Omental fat pad (tissue), 4 donors: ENCODE measurements around the gene ITGAX. TPM values are rescaled to one million over a fixed set of nuclear protein-coding genes. Genes with fewer than 3 reads are reported as not detected.

Experiments used
- ATAC-seq: fragments of 150-250 bp; one replicate; pipeline ENCODE4 v1.9.1; 2016; ENCODE audit warnings: mild to moderate bottlenecking, moderate library complexity; ENCODE audit not compliant: low FRiP score
- DNase-seq: peaks from one replicate; pipeline ENCODE4 v3.0.0-alpha.2; 2019; ENCODE audit warnings: low spot score
- total RNA-seq, 4 donors: library from RNA; depleted of rRNA; stranded (reverse); fragments of >200 nt; gene quantifications; one replicate each; pipeline ENCODE4 v1.1.0, GENCODE V29; 2016
- TF ChIP-seq, protein P1 (sequence below), 3 donors: fragments of 450-650 bp; IDR thresholded peaks; one replicate each; pipeline ENCODE4 v1.5.1; 2016 to 2017; ENCODE audit warnings: antibody characterized with exemption in 3 of 3, mild to moderate bottlenecking in 3 of 3, moderate library complexity in 2 of 3

The ITGAX gene
- total RNA-seq, 4 donors from 2014 or later: 11.7 to 161 (median 27.0) TPM

- TF ChIP-seq, protein P1, sequence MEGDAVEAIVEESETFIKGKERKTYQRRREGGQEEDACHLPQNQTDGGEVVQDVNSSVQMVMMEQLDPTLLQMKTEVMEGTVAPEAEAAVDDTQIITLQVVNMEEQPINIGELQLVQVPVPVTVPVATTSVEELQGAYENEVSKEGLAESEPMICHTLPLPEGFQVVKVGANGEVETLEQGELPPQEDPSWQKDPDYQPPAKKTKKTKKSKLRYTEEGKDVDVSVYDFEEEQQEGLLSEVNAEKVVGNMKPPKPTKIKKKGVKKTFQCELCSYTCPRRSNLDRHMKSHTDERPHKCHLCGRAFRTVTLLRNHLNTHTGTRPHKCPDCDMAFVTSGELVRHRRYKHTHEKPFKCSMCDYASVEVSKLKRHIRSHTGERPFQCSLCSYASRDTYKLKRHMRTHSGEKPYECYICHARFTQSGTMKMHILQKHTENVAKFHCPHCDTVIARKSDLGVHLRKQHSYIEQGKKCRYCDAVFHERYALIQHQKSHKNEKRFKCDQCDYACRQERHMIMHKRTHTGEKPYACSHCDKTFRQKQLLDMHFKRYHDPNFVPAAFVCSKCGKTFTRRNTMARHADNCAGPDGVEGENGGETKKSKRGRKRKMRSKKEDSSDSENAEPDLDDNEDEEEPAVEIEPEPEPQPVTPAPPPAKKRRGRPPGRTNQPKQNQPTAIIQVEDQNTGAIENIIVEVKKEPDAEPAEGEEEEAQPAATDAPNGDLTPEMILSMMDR (IDR thresholded peaks at IDR 0.05): no peak
- DNase-seq (no peak), ATAC-seq (no peak)
Measured at GRCh38 chr16:31427441-31428278, 72.7 kb downstream of the ITGAX start.

DNA sequence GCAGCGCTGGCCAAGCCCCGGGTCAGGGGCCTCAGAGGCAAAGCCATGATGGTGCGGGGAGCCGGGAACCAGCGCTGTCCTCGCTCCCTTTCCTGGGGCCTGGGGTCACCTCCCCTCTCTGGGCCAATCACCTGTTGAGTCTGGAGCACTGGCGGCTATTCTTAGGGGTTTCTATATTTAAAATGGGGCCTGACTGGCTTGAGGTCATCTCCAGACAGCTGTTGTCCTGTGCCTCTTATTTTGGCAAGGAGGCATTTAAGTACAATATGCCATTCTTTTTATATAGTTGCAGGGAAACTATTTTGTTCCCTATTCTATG lies 73.3 kb downstream of the ITGAX start, which contains the start of gene COX6A2:
Gene COX6A2 (minus strand): TSS at position 82 of the 319 bp plus-strand sequence. CDS start 35 bp downstream, at position 47.
- no peak for ATAC-seq
- TF ChIP-seq, protein P1 (IDR thresholded peaks at IDR 0.05): no peak
- DNase-seq: no peak

GRCh38 chr16:31428638-31429247 lies 73.8 kb downstream of the ITGAX start:
- ATAC-seq (peak; percentile 53), DNase-seq (no peak)
- TF ChIP-seq, protein P1 (IDR thresholded peaks at IDR 0.05): no peak

DNA sequence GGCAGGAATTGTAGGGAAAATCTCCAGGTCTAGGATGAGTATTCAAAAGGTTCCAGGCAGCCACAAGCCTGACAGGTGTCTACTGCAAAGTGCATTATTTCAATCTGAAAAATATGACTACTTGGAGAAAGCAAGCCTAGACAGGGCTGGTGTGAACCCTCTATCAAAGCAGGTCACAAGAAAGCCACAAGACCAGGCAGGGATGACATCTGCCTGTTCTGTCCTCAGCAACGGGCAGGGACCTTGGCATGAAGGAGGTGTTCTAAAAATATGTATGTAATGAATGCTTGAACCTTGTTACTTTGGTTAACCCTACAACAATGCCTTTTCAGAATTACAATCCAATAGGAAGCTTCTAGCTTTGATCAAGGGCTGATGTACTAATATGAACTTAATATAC lies 74.3 kb downstream of the ITGAX start:
- DNase-seq (no peak), ATAC-seq (no peak)
- TF ChIP-seq, protein P1 (IDR thresholded peaks at IDR 0.05): no peak

GRCh38 chr16:31429796-31430195 lies 74.8 kb downstream of the ITGAX start:
- ATAC-seq: no peak
- TF ChIP-seq, protein P1 (IDR thresholded peaks at IDR 0.05): no peak
- DNase-seq: no peak

GRCh38 chr16:31430380-31431052 lies 75.5 kb downstream of the ITGAX start:
- ATAC-seq: no peak
- TF ChIP-seq, protein P1 (IDR thresholded peaks at IDR 0.05): no peak
- DNase-seq: no peak

Other genes starting within 250 kb of the ITGAX start
- 10 to 100 TPM; 34.5 to 52.5 (median 43.4) TPM for gene BCKDK, start 246.8 kb upstream of the ITGAX start, total RNA-seq
- 10 to 100 TPM; 39.4 to 72.2 (median 49.1) TPM for gene KAT8, start 237.5 kb upstream of the ITGAX start, total RNA-seq
- 1 to 10 TPM in 2 of 4 donors, under 1 TPM in 1, not detected in 1; 0.31 to 2.6 (median 2.6) TPM for gene PRSS8, start 219.4 kb upstream of the ITGAX start, total RNA-seq
- 1 to 10 TPM; 4.1 to 8.8 (median 6.8) TPM for gene PRSS36, start 205.1 kb upstream of the ITGAX start, total RNA-seq
- gene FUS, start 175.0 kb upstream of the ITGAX start, total RNA-seq: 100 to 1,000 TPM in 2 of 4 donors, 10 to 100 TPM in 2; 65.0 to 162 (median 116) TPM
- 10 to 100 TPM; 25.4 to 50.2 (median 37.8) TPM for gene PYCARD, start 152.4 kb upstream of the ITGAX start, total RNA-seq
- gene TRIM72, start 141.1 kb upstream of the ITGAX start, total RNA-seq: under 1 TPM in 1 of 4 donors, not detected in 3; 0.28 TPM
- gene PYDC1, start 138.0 kb upstream of the ITGAX start, total RNA-seq: not detected
- gene ITGAM, start 95.2 kb upstream of the ITGAX start, total RNA-seq: 10 to 100 TPM; 23.9 to 58.4 (median 38.8) TPM
- under 1 TPM in 3 of 4 donors, not detected in 1; 0.28 to 0.47 (median 0.36) TPM for gene ITGAD, start 38.2 kb downstream of the ITGAX start, total RNA-seq
- not detected for gene COX6A2, start 73.2 kb downstream of the ITGAX start, total RNA-seq
- gene ZNF843, start 87.6 kb downstream of the ITGAX start, total RNA-seq: 1 to 10 TPM in 3 of 4 donors, under 1 TPM in 1; 0.36 to 2.2 (median 1.5) TPM
- gene ARMC5, start 104.3 kb downstream of the ITGAX start, total RNA-seq: 10 to 100 TPM in 2 of 4 donors, 1 to 10 TPM in 2; 4.6 to 15.5 (median 10.0) TPM
- 10 to 100 TPM; 16.1 to 33.7 (median 18.9) TPM for gene TGFB1I1, start 117.0 kb downstream of the ITGAX start, total RNA-seq
- not detected for gene SLC5A2, start 127.9 kb downstream of the ITGAX start, total RNA-seq
- 10 to 100 TPM; 35.3 to 56.7 (median 48.9) TPM for gene RUSF1, start 153.2 kb downstream of the ITGAX start, total RNA-seq
- gene AHSP, start 172.7 kb downstream of the ITGAX start, total RNA-seq: not detected